Keratinocyte (primary cell): ENCODE measurements around the gene FAF1. TPM values are rescaled to one million over a fixed set of nuclear protein-coding genes. Genes with fewer than 3 reads are reported as not detected.

ENCODE experiments used
- DNase-seq: peaks from one replicate; pipeline ENCODE4 v3.0.0-alpha.2; 2011; ENCODE audit warnings: low read depth, missing footprints, low spot score
- FAIRE-seq: peaks from 2 replicates; lab custom pipeline; 2011; peaks lifted over from hg19 to GRCh38; lab: Jason Lieb, UNC
- H2AFZ ChIP-seq: 2 replicates; pipeline ENCODE4 v1.6.0; 2012; ENCODE audit warnings: low read length, control low read depth, inconsistent platforms; ENCODE audit not compliant: control insufficient read depth
- H3K27ac ChIP-seq: 2 replicates; pipeline ENCODE4 v1.5.1; 2011; ENCODE audit warnings: low read length; ENCODE audit not compliant: control insufficient read depth, insufficient read depth
- H3K27me3 ChIP-seq: 3 replicates; pipeline ENCODE4 v1.6.0; 2011; ENCODE audit warnings: low read length; ENCODE audit not compliant: control insufficient read depth, insufficient read depth; ENCODE audit errors: extremely low read depth
- H3K36me3 ChIP-seq, 2 experiments: 2 replicates in 1 of 2; 3 replicates in 1 of 2; pipeline ENCODE4 v1.5.1; 2011; ENCODE audit warnings: low read length in 2 of 2, mild to moderate bottlenecking in 1 of 2; ENCODE audit not compliant: control insufficient read depth in 2 of 2, insufficient read depth in 2 of 2; ENCODE audit errors: extremely low read depth in 1 of 2
- H3K4me1 ChIP-seq: 3 replicates; pipeline ENCODE4 v1.5.1; 2011; ENCODE audit warnings: low read length; ENCODE audit not compliant: control insufficient read depth, insufficient read depth; ENCODE audit errors: extremely low read depth
- H3K4me2 ChIP-seq: 3 replicates; pipeline ENCODE4 v1.6.0; 2011; ENCODE audit warnings: low read depth, low read length; ENCODE audit not compliant: control insufficient read depth, insufficient read depth; ENCODE audit errors: extremely low read depth
- H3K4me3 ChIP-seq, 3 experiments: fragments of 200-600 bp in 1 of 3; sonication (generic) in 1 of 3; 2 replicates in 2 of 3; 3 replicates in 1 of 3; pipeline ENCODE4 v1.5.1; 2011 to 2016; ENCODE audit warnings: low read length in 3 of 3, mild to moderate bottlenecking in 3 of 3, control low read depth in 2 of 3, inconsistent platforms in 1 of 3, low read depth in 1 of 3, mixed read lengths in 1 of 3, mixed run types in 1 of 3, moderate library complexity in 1 of 3; ENCODE audit not compliant: control insufficient read depth in 2 of 3, insufficient read depth in 2 of 3; ENCODE audit errors: extremely low read depth in 1 of 3
- H3K79me2 ChIP-seq: 2 replicates; pipeline ENCODE4 v1.6.0; 2012; ENCODE audit warnings: low read length; ENCODE audit not compliant: control insufficient read depth, insufficient read depth
- H3K9ac ChIP-seq: 3 replicates; pipeline ENCODE4 v1.6.0; 2011; ENCODE audit warnings: low read length; ENCODE audit not compliant: control insufficient read depth, insufficient read depth; ENCODE audit errors: extremely low read depth
- H3K9me1 ChIP-seq: 3 replicates; pipeline ENCODE4 v1.6.0; 2011; ENCODE audit warnings: low read length; ENCODE audit not compliant: control insufficient read depth, insufficient read depth; ENCODE audit errors: extremely low read depth
- H3K9me3 ChIP-seq: 2 replicates; pipeline ENCODE4 v1.5.1; 2012; ENCODE audit warnings: low read depth, low read length; ENCODE audit not compliant: control insufficient read depth
- H4K20me1 ChIP-seq: 3 replicates; pipeline ENCODE4 v1.6.0; 2011; ENCODE audit warnings: low read length; ENCODE audit not compliant: control insufficient read depth, insufficient read depth; ENCODE audit errors: extremely low read depth
- CTCF ChIP-seq, 3 experiments: IDR thresholded peaks in 1 of 3; conservative IDR thresholded peaks in 1 of 3; optimal IDR thresholded peaks in 1 of 3; 2 replicates in 2 of 3; 3 replicates in 1 of 3; pipeline versions ENCODE3 to v1.5.1; 2011; ENCODE audit warnings: low read length in 3 of 3, mild to moderate bottlenecking in 3 of 3, moderate library complexity in 2 of 3, control low read depth in 1 of 3, inconsistent platforms in 1 of 3; ENCODE audit not compliant: insufficient read depth in 2 of 3; ENCODE audit errors: extremely low read depth in 1 of 3
- EZH2 ChIP-seq: IDR thresholded peaks from one replicate; pipeline ENCODE4 v1.6.1; 2012; ENCODE audit warnings: inconsistent platforms, mild to moderate bottlenecking, low read length, moderate library complexity
- dilution Hi-C: fragments of 300-500 bp; cut with MboI; formaldehyde crosslinking; loops from one replicate; pipeline ENCODE4 v1.7.0; 2020; ENCODE audit warnings: low sequenced_read_pairs; ENCODE audit not compliant: extremely low pct_ligation_motif_present
- polyA plus RNA-seq, 5 experiments: library from polyadenylated mRNA; depleted of rRNA in 3 of 5; stranded (reverse) in 3 of 5; stranded (forward) in 1 of 5; unstranded in 1 of 5; fragments of >200 nt; gene quantifications; 1 replicate in 1 of 5; 2 replicates in 3 of 5; 3 replicates in 1 of 5; pipeline versions ENCODE4 v1.2.1 to v1.2.3, GENCODE V29; 2011 to 2012; ENCODE audit warnings: missing spikeins in 2 of 5, low read depth in 1 of 5, low replicate concordance in 1 of 5

FAF1 gene
- polyA plus RNA-seq, 1 donor (not counting 4 experiments of a cell fraction or from before 2014, with no cell fraction given): 33.1 TPM

- no peaks in the 10 kb centered on the region for H3K9me3 ChIP-seq
- TF ChIP-seq EZH2: peak; percentile 87
- no peak for TF ChIP-seq CTCF (optimal IDR thresholded peaks at IDR 0.05 in 1 of 3, IDR thresholded peaks at IDR 0.05 in 1 of 3, conservative IDR thresholded peaks at IDR 0.05 in 1 of 3; ENCODE audit: extremely low read depth in 1 of 3, insufficient read depth in 2 of 3, low read length in 3 of 3)
- peak overlapping the region in 1 of 3 experiments; percentile 11 for H3K4me3 ChIP-seq
- peaks cover 100% of the 10 kb centered on the region for H3K27me3 ChIP-seq
- H3K4me1 ChIP-seq: no peaks in the 10 kb centered on the region
- no peak overlapping the region for H3K9ac ChIP-seq
- H3K4me2 ChIP-seq: peak overlapping the region; percentile 35
- no peaks in the 10 kb centered on the region for H3K36me3 ChIP-seq
- no peaks in the 10 kb centered on the region for H3K9me1 ChIP-seq
- peaks cover 10% of the 10 kb centered on the region for H4K20me1 ChIP-seq
- H3K79me2 ChIP-seq: no peaks in the 10 kb centered on the region
- H2AFZ ChIP-seq: no peak overlapping the region
- dilution Hi-C loops: no loop called here
- FAIRE-seq (no peak), DNase-seq (no peak)
- no peak overlapping the region for H3K27ac ChIP-seq
Observed at GRCh38 chr1:50424045-50424883, 535.8 kb downstream of the FAF1 start.

- Histone ChIP-seq H3K4me2 (peak overlapping the region; percentile 48), H2AFZ (no peak overlapping the region), H3K9ac (no peak overlapping the region), H3K27ac (no peak overlapping the region), H3K9me1 (no peaks in the 10 kb centered on the region), H4K20me1 (peaks cover 10% of the 10 kb centered on the region), H3K4me3 (peak overlapping the region in 1 of 3 experiments; percentile 22), H3K4me1 (no peaks in the 10 kb centered on the region), H3K36me3 (no peaks in the 10 kb centered on the region), H3K79me2 (no peaks in the 10 kb centered on the region), H3K9me3 (no peaks in the 10 kb centered on the region), H3K27me3 (peaks cover 100% of the 10 kb centered on the region)
- TF ChIP-seq CTCF (optimal IDR thresholded peaks at IDR 0.05 in 1 of 3, IDR thresholded peaks at IDR 0.05 in 1 of 3, conservative IDR thresholded peaks at IDR 0.05 in 1 of 3; ENCODE audit: extremely low read depth in 1 of 3, insufficient read depth in 2 of 3, low read length in 3 of 3) (no peak), EZH2 (peak; percentile 0)
- FAIRE-seq (no peak), DNase-seq (no peak)
- dilution Hi-C loops: no loop called here
Observed at GRCh38 chr1:50423670-50424000, 536.4 kb downstream of the FAF1 start.
